Motor neuron (in vitro differentiated cells): Measurements from ENCODE around the gene PARVA. TPM values are rescaled to one million over a fixed set of nuclear protein-coding genes. Genes with fewer than 3 reads are reported as not detected.

ENCODE experiments used
- ATAC-seq, 8 experiments: fragments of 200-7000 bp; cut with Tn5 transposase; replicated peaks in 6 of 8; 2 replicates each; pipeline ENCODE4 v1.8.0; 2021; ENCODE audit warnings: mild to moderate bottlenecking in 8 of 8, moderate library complexity in 8 of 8
- H3K27ac ChIP-seq, 2 donors: fragments of 250-450 bp; sonication (Bioruptor Pico); 2 replicates each; pipeline ENCODE4 v1.9.0; 2021; ENCODE audit warnings: antibody characterized with exemption in 2 of 2, mild to moderate bottlenecking in 2 of 2, moderate library complexity in 1 of 2
- H3K4me1 ChIP-seq, 2 donors: fragments of 250-450 bp; sonication (Bioruptor Pico); replicated peaks in 1 of 2; 2 replicates each; pipeline ENCODE4 v1.6.1; 2021; ENCODE audit warnings: antibody characterized with exemption in 2 of 2, mild to moderate bottlenecking in 2 of 2, moderate library complexity in 1 of 2
- H3K4me3 ChIP-seq, 5 donors: fragments of 250-450 bp; sonication (Bioruptor Pico); 2 replicates each; pipeline ENCODE4 v1.9.0; 2021; ENCODE audit warnings: antibody characterized with exemption in 5 of 5, mild to moderate bottlenecking in 5 of 5, moderate library complexity in 4 of 5
- WGBS, 10 experiments: fragments of 450-650 bp; shearing (Covaris generic); methylation state at CpG; one replicate each; pipeline ENCODE4 v1.0.0; 2022; 5-methylcytosine and 5-hydroxymethylcytosine counted together
- in situ Hi-C, 9 experiments: fragments of 400-800 bp; cut with MboI; loops; one replicate each; pipeline ENCODE4 v1.15.0; 2021; ENCODE audit warnings: low sequenced_read_pairs in 9 of 9, low pct_unique_long_range_greater_than_20kb in 2 of 9; ENCODE audit not compliant: unreplicated experiment in 9 of 9
- total RNA-seq, 8 experiments: library from RNA; unstranded; fragments of 300-600 nt; gene quantifications; 2 replicates each; pipeline versions ENCODE4 v1.2.3 to v1.2.4, GENCODE V29; 2022

The PARVA gene
- total RNA-seq, 8 experiments from 2014 or later = 4.8 to 59.4 (median 10.8) TPM

- Histone ChIP-seq H3K27ac (no peak overlapping the region), H3K4me1 (peaks cover 0 to 7% of the 10 kb centered on the region in 2 donors), H3K4me3 (no peak overlapping the region)
- ATAC-seq = peak in 4 of 8 experiments; percentile 52 to 70 (median 67)
- WGBS, 10 experiments = 68 to 100% (median 96%) methylated on average over 1 to 4 of the region's 5 CpGs; no CpG with 5 or more reads in 3 of the 10 experiments
- in situ Hi-C loops = no loop called here
Measured at GRCh38 chr11:12547953-12548650, 170.7 kb downstream of the PARVA start.

- in situ Hi-C loops = no loop called here
- 8 to 100% (median 84%) methylated on average over 1 to 4 of the region's 4 CpGs; no CpG with 5 or more reads in 3 of the 10 experiments for WGBS, 10 experiments
Measured at GRCh38 chr11:12552692-12553091, 175.3 kb downstream of the PARVA start.

GRCh38 chr11:12554122-12554521 is 176.8 kb downstream of the PARVA start:
- 0 to 7% (median 0%) methylated on average over 1 of the region's 1 CpG; no CpG with 5 or more reads in 3 of the 10 experiments for WGBS, 10 experiments
- in situ Hi-C loops = no loop called here
- Histone ChIP-seq H3K27ac (no peak overlapping the region), H3K4me3 (no peak overlapping the region), H3K4me1 (no peaks in the 10 kb centered on the region)
- ATAC-seq = no peak

More at GRCh38 chr11:12552692-12553091, 175.3 kb downstream of the PARVA start:
- Histone ChIP-seq H3K27ac (peak overlapping the region in 1 of 2 donors; percentile 19), H3K4me1 (peaks cover 0 to 7% of the 10 kb centered on the region in 2 donors), H3K4me3 (no peak overlapping the region)
- peak in 6 of 8 experiments; percentile 40 to 78 (median 49) for ATAC-seq

- in situ Hi-C loops = no loop called here
- Histone ChIP-seq H3K4me1 (peaks cover 0 to 3% of the 10 kb centered on the region in 2 donors), H3K4me3 (no peak overlapping the region), H3K27ac (no peak overlapping the region)
- ATAC-seq = peak in 1 of 8 experiments; percentile 52
- WGBS, 10 experiments = 0 to 75% (median 33%) methylated on average over 1 to 3 of the region's 3 CpGs; no CpG with 5 or more reads in 2 of the 10 experiments
Measured at GRCh38 chr11:12556155-12556554, 178.8 kb downstream of the PARVA start.

- Histone ChIP-seq H3K4me1 (peaks cover 0 to 3% of the 10 kb centered on the region in 2 donors), H3K27ac (no peak overlapping the region), H3K4me3 (no peak overlapping the region)
- peak in 6 of 8 experiments; percentile 39 to 97 (median 86) for ATAC-seq
- in situ Hi-C loops = no loop called here
- 0 to 83% (median 18%) methylated on average over 1 to 6 of the region's 6 CpGs; no CpG with 5 or more reads in 1 of the 10 experiments for WGBS, 10 experiments
Measured at GRCh38 chr11:12556788-12557384, 179.5 kb downstream of the PARVA start.

- H3K27ac ChIP-seq = no peak overlapping the region
- ATAC-seq = no peak
- peaks cover 0 to 3% of the 10 kb centered on the region in 2 donors for H3K4me1 ChIP-seq
- WGBS, 10 experiments = 60 to 100% (median 83%) methylated on average over 1 to 3 of the region's 3 CpGs; no CpG with 5 or more reads in 1 of the 10 experiments
- in situ Hi-C loops = no loop called here
- H3K4me3 ChIP-seq = no peak overlapping the region
Measured at GRCh38 chr11:12559011-12559410, 181.6 kb downstream of the PARVA start.

GRCh38 chr11:12560362-12560761 is 183.0 kb downstream of the PARVA start:
- WGBS, 10 experiments = 74 to 100% (median 90%) methylated on average over 3 of the region's 3 CpGs; no CpG with 5 or more reads in 1 of the 10 experiments
- in situ Hi-C loops = no loop called here
- Histone ChIP-seq H3K4me3 (no peak overlapping the region), H3K27ac (no peak overlapping the region), H3K4me1 (peaks cover 0 to 3% of the 10 kb centered on the region in 2 donors)
- ATAC-seq = no peak

GRCh38 chr11:12560861-12561260 is 183.5 kb downstream of the PARVA start:
- Histone ChIP-seq H3K4me3 (no peak overlapping the region), H3K27ac (no peak overlapping the region), H3K4me1 (peaks cover 0 to 3% of the 10 kb centered on the region in 2 donors)
- no peak for ATAC-seq
- WGBS, 10 experiments = 69 to 100% (median 82%) methylated on average over 2 of the region's 2 CpGs; no CpG with 5 or more reads in 3 of the 10 experiments
- in situ Hi-C loops = no loop called here

- ATAC-seq = no peak
- no peak overlapping the region for H3K27ac ChIP-seq
- in situ Hi-C loops = no loop called here
- peaks cover 0 to 3% of the 10 kb centered on the region in 2 donors for H3K4me1 ChIP-seq
- H3K4me3 ChIP-seq = no peak overlapping the region
Measured at GRCh38 chr11:12564012-12564411, 186.6 kb downstream of the PARVA start.

GRCh38 chr11:12565406-12565805 is 188.0 kb downstream of the PARVA start:
- in situ Hi-C loops = no loop called here

GRCh38 chr11:12567746-12568460 is 190.5 kb downstream of the PARVA start:
- peak in 5 of 8 experiments; percentile 11 to 73 (median 41) for ATAC-seq
- H3K4me3 ChIP-seq = no peak overlapping the region
- H3K4me1 ChIP-seq = no peaks in the 10 kb centered on the region
- in situ Hi-C loops = no loop called here
- H3K27ac ChIP-seq = no peak overlapping the region
- 21 to 69% (median 58%) methylated on average over 2 to 4 of the region's 4 CpGs; no CpG with 5 or more reads in 1 of the 10 experiments for WGBS, 10 experiments

More at GRCh38 chr11:12565406-12565805, 188.0 kb downstream of the PARVA start:
- no peak overlapping the region for H3K4me3 ChIP-seq
- ATAC-seq = no peak
- 40 to 100% (median 81%) methylated on average over 1 to 3 of the region's 3 CpGs; no CpG with 5 or more reads in 2 of the 10 experiments for WGBS, 10 experiments
- peaks cover 0 to 3% of the 10 kb centered on the region in 2 donors for H3K4me1 ChIP-seq
- H3K27ac ChIP-seq = no peak overlapping the region

GRCh38 chr11:12569499-12570425 is 192.4 kb downstream of the PARVA start:
- in situ Hi-C loops = no loop called here
- Histone ChIP-seq H3K27ac (no peak overlapping the region), H3K4me3 (no peak overlapping the region), H3K4me1 (no peaks in the 10 kb centered on the region)
- 0 to 100% (median 100%) methylated on average over 1 of the region's 1 CpG; no CpG with 5 or more reads in 3 of the 10 experiments for WGBS, 10 experiments
- ATAC-seq = peak in 3 of 8 experiments; percentile 84 to 94 (median 86)
